Uterus (tissue), 2 donors: ENCODE data around the gene ZNF615.

Experiments used
- CTCF ChIP-seq, 4 experiments: fragments of 200-600 bp in 2 of 4; fragments of 450-650 bp in 2 of 4; sonication (generic) in 2 of 4; IDR thresholded peaks; one replicate each; pipeline ENCODE4 v1.5.1; 2016 to 2019; ENCODE audit warnings: antibody characterized with exemption in 4 of 4, mild to moderate bottlenecking in 2 of 4, moderate library complexity in 1 of 4
- POLR2A ChIP-seq, 2 donors: fragments of 450-650 bp; IDR thresholded peaks; one replicate each; pipeline ENCODE4 v1.6.1; 2016; ENCODE audit warnings: antibody characterized with exemption in 2 of 2, mild to moderate bottlenecking in 1 of 2, moderate library complexity in 1 of 2

GRCh38 chr19:51994048-51994644 is 13.9 kb downstream of the ZNF615 start:
- TF ChIP-seq CTCF (IDR thresholded peaks at IDR 0.05): no peak
- TF ChIP-seq POLR2A (IDR thresholded peaks at IDR 0.05): no peak
